Right ventricle myocardium inferior (tissue), 1 donor: ENCODE measurements around the gene FAM184B. TPM values are rescaled to one million over a fixed set of nuclear protein-coding genes. Genes with fewer than 3 reads are reported as not detected.
"Not testable (repeated sequence)": the region's sequence is repeated elsewhere in the genome, so short reads cannot be mapped to it uniquely, and the experiment has no call there.

ENCODE experiments used
- ATAC-seq: fragments of 200-7000 bp; cut with Tn5 transposase; one replicate; pipeline ENCODE4 v1.9.1; 2020; ENCODE audit warnings: mild to moderate bottlenecking, moderate library complexity
- DNase-seq: peaks from one replicate; pipeline ENCODE4 v3.0.0; 2021; ENCODE audit errors: missing footprints
- intact Hi-C: fragments of 100-400 bp; cut with DNase I; formaldehyde crosslinking; loops from one replicate; pipeline ENCODE4 v1.11.0; 2022
- total RNA-seq: library from RNA; stranded (reverse); fragmentation: NEBNext Ultra II Directional; extraction: Animal tissue kit (Norgen Biotek cat#: 25700); gene quantifications from one replicate; pipeline ENCODE4 v1.2.1, GENCODE V29; 2021
- donor health status: DM: no; HTN: yes; CAD: no; lungs with severe emphysema.

FAM184B gene
- total RNA-seq, 1 donor from 2014 or later = not detected

- intact Hi-C loops, ATAC-seq, DNase-seq: not testable (repeated sequence)
Measured at GRCh38 chr4:17659196-17659595, 122.2 kb downstream of the FAM184B start.

GRCh38 chr4:17657849-17658248, 123.6 kb downstream of the FAM184B start:
- intact Hi-C loops = no loop called here
- ATAC-seq (no peak), DNase-seq (no peak)

GRCh38 chr4:17657090-17657489, 124.3 kb downstream of the FAM184B start:
- ATAC-seq (no peak), DNase-seq (no peak)
- intact Hi-C loops = no loop called here

GRCh38 chr4:17654701-17655100, 126.7 kb downstream of the FAM184B start:
- ATAC-seq (no peak), DNase-seq (no peak)
- intact Hi-C loops = no loop called here

GRCh38 chr4:17650406-17650805, 131.0 kb downstream of the FAM184B start:
- no peak for ATAC-seq
- intact Hi-C loops = no loop called here

GRCh38 chr4:17647927-17648326, 133.5 kb downstream of the FAM184B start:
- DNase-seq (no peak), ATAC-seq (no peak)
- intact Hi-C loops = no loop called here

More at GRCh38 chr4:17650406-17650805, 131.0 kb downstream of the FAM184B start:
- DNase-seq = no peak

GRCh38 chr4:17647176-17647806, 134.1 kb downstream of the FAM184B start:
- ATAC-seq (no peak), DNase-seq (no peak)
- intact Hi-C loops = no loop called here

- intact Hi-C loops = no loop called here
- ATAC-seq (no peak), DNase-seq (no peak)
Measured at GRCh38 chr4:17646693-17647092, 134.7 kb downstream of the FAM184B start.

- no peak for DNase-seq
- intact Hi-C loops = no loop called here
- no peak for ATAC-seq
Measured at GRCh38 chr4:17642398-17642783, 139.0 kb downstream of the FAM184B start.

- intact Hi-C loops = no loop called here
- ATAC-seq (no peak), DNase-seq (no peak)
Measured at GRCh38 chr4:17639136-17639535, 142.3 kb downstream of the FAM184B start.

GRCh38 chr4:17636696-17637622, 144.5 kb downstream of the FAM184B start:
- intact Hi-C loops = no loop called here
- peak; percentile 77 for ATAC-seq

GRCh38 chr4:17636341-17636695, 145.1 kb downstream of the FAM184B start:
- intact Hi-C loops = no loop called here
- DNase-seq = no peak
- no peak for ATAC-seq

More at GRCh38 chr4:17636696-17637622, 144.5 kb downstream of the FAM184B start:
- DNase-seq = peak; percentile 85

- DNase-seq = no peak
- no peak for ATAC-seq
- intact Hi-C loops = loop anchor here (1.0 kb wide), 1 partner anchor 86 kb away; no protein-coding TSS in a partner anchor
Measured at GRCh38 chr4:17635056-17635455, 146.4 kb downstream of the FAM184B start.

- ATAC-seq = no peak
- DNase-seq = no peak
- intact Hi-C loops = no loop called here
Measured at GRCh38 chr4:17633600-17633999, 147.8 kb downstream of the FAM184B start.

- ATAC-seq (no peak), DNase-seq (no peak)
- intact Hi-C loops = no loop called here
Measured at GRCh38 chr4:17630228-17630627, 151.2 kb downstream of the FAM184B start.

- intact Hi-C loops = no loop called here
Measured at GRCh38 chr4:17624821-17625220, 156.6 kb downstream of the FAM184B start.

GRCh38 chr4:17623451-17624001, 157.9 kb downstream of the FAM184B start:
- ATAC-seq (no peak), DNase-seq (no peak)
- intact Hi-C loops = no loop called here

More at GRCh38 chr4:17624821-17625220, 156.6 kb downstream of the FAM184B start:
- no peak for DNase-seq
- ATAC-seq = no peak

- DNase-seq = no peak
- ATAC-seq = no peak
- intact Hi-C loops = loop anchor here (5.0 kb wide), 1 partner anchor 193 kb away; the partner anchor contains the start of genes DCAF16 and NCAPG
Measured at GRCh38 chr4:17619416-17620105, 161.9 kb downstream of the FAM184B start.

GRCh38 chr4:17618926-17619325, 162.5 kb downstream of the FAM184B start:
- ATAC-seq (no peak), DNase-seq (no peak)
- intact Hi-C loops = loop anchor here (5.0 kb wide), 1 partner anchor 193 kb away; the partner anchor contains the start of genes DCAF16 and NCAPG
